SK-N-SH treated with all-trans-retinoic acid at 6 μM for 48 hours (cell line): ENCODE data around the gene PTPDC1.

Experiments
- ATAC-seq: fragments of 200-7000 bp; cut with Tn5 transposase; 3 replicates; pipeline ENCODE4 v1.9.1; 2020; ENCODE audit warnings: mild to moderate bottlenecking, moderate library complexity
- ARNTL ChIP-seq: fragments of 450-650 bp; formaldehyde crosslinking; IDR thresholded peaks from 2 replicates; pipeline ENCODE4 v1.5.0; 2020; ENCODE audit warnings: low read depth, mild to moderate bottlenecking, moderate library complexity, borderline replicate concordance
- BACH2 ChIP-seq: fragments of 250-450 bp; sonication (Bioruptor Pico); IDR thresholded peaks from 2 replicates; pipeline ENCODE4 v1.9.0; 2021; ENCODE audit warnings: mild to moderate bottlenecking, borderline replicate concordance
- CSDC2 ChIP-seq: fragments of 250-450 bp; sonication (Bioruptor Pico); IDR thresholded peaks from 2 replicates; pipeline ENCODE4 v1.5.0; 2020; ENCODE audit warnings: mild to moderate bottlenecking, moderate library complexity
- ESRRG ChIP-seq: fragments of 250-450 bp; sonication (Bioruptor Pico); IDR thresholded peaks from 2 replicates; pipeline ENCODE4 v1.6.1; 2021; ENCODE audit warnings: mild to moderate bottlenecking
- GLIS3 ChIP-seq: fragments of 250-450 bp; sonication (Bioruptor Pico); IDR thresholded peaks from 2 replicates; pipeline ENCODE4 v1.5.0; 2020; ENCODE audit warnings: mild to moderate bottlenecking, moderate library complexity
- ISL1 ChIP-seq: fragments of 250-450 bp; sonication (Bioruptor Pico); IDR thresholded peaks from 2 replicates; pipeline ENCODE4 v2.1.2; 2022; ENCODE audit warnings: mild to moderate bottlenecking, moderate library complexity
- PATZ1 ChIP-seq: fragments of 250-450 bp; sonication (Bioruptor Pico); IDR thresholded peaks from 2 replicates; pipeline ENCODE4 v1.8.0; 2020; ENCODE audit warnings: mild to moderate bottlenecking, moderate library complexity, borderline replicate concordance
- POU6F1 ChIP-seq: fragments of 250-450 bp; sonication (Bioruptor Pico); IDR thresholded peaks from 2 replicates; pipeline ENCODE4 v1.8.0; 2021; ENCODE audit warnings: low read depth, mild to moderate bottlenecking, moderate library complexity, borderline replicate concordance
- PPARA ChIP-seq: fragments of 250-450 bp; sonication (Bioruptor Pico); IDR thresholded peaks from 2 replicates; pipeline ENCODE4 v1.5.0; 2020; ENCODE audit warnings: mild to moderate bottlenecking, borderline replicate concordance
- RARB ChIP-seq: fragments of 250-450 bp; sonication (Bioruptor Pico); IDR thresholded peaks from 2 replicates; pipeline ENCODE4 v1.8.0; 2021; ENCODE audit warnings: mild to moderate bottlenecking, moderate library complexity
- SNAI2 ChIP-seq: fragments of 250-450 bp; sonication (Bioruptor Pico); IDR thresholded peaks from 2 replicates; pipeline ENCODE4 v1.5.0; 2020; ENCODE audit warnings: mild to moderate bottlenecking, moderate library complexity
- TCF4 ChIP-seq: fragments of 250-450 bp; sonication (Bioruptor Pico); IDR thresholded peaks from 2 replicates; pipeline ENCODE4 v1.8.0; 2021; ENCODE audit warnings: mild to moderate bottlenecking, moderate library complexity, borderline replicate concordance
- TOX ChIP-seq: fragments of 250-450 bp; sonication (Bioruptor Pico); IDR thresholded peaks from 2 replicates; pipeline ENCODE4 v1.8.0; 2021; ENCODE audit warnings: mild to moderate bottlenecking, moderate library complexity, borderline replicate concordance
- ZC3H10 ChIP-seq: fragments of 250-450 bp; sonication (Bioruptor Pico); IDR thresholded peaks from 2 replicates; pipeline ENCODE4 v1.5.1; 2021; ENCODE audit warnings: mild to moderate bottlenecking, moderate library complexity
- ZFP3 ChIP-seq: fragments of 250-450 bp; sonication (Bioruptor Pico); IDR thresholded peaks from 2 replicates; pipeline ENCODE4 v1.5.0; 2020; ENCODE audit warnings: mild to moderate bottlenecking, moderate library complexity
- ZFP30 ChIP-seq: fragments of 450-650 bp; formaldehyde crosslinking; IDR thresholded peaks from 2 replicates; pipeline ENCODE4 v1.5.0; 2022; ENCODE audit warnings: mild to moderate bottlenecking, moderate library complexity
- ZNF565 ChIP-seq: fragments of 450-650 bp; formaldehyde crosslinking; conservative IDR thresholded peaks from 2 replicates; pipeline ENCODE4 v1.5.0; 2020; ENCODE audit warnings: low read depth, mild to moderate bottlenecking, moderate library complexity
- ZNF70 ChIP-seq: fragments of 450-650 bp; formaldehyde crosslinking; IDR thresholded peaks from 2 replicates; pipeline ENCODE4 v1.5.0; 2020; ENCODE audit warnings: mild to moderate bottlenecking, moderate library complexity
- TF ChIP-seq, protein P1 (sequence below): fragments of 250-450 bp; sonication (Bioruptor Pico); IDR thresholded peaks from 2 replicates; pipeline ENCODE4 v1.5.0; 2020; ENCODE audit warnings: mild to moderate bottlenecking, moderate library complexity
- TF ChIP-seq, protein P2 (sequence below): fragments of 250-450 bp; sonication (Bioruptor Pico); IDR thresholded peaks from 2 replicates; pipeline ENCODE4 v1.5.1; 2021; ENCODE audit warnings: mild to moderate bottlenecking, moderate library complexity
- TF ChIP-seq, protein P3 (sequence below): fragments of 250-450 bp; sonication (Bioruptor Pico); IDR thresholded peaks from 2 replicates; pipeline ENCODE4 v1.5.1; 2020; ENCODE audit warnings: low read depth, mild to moderate bottlenecking, moderate library complexity

Gene PTPDC1

GRCh38 chr9:94140791-94141790 is 56.8 kb downstream of the PTPDC1 start:
- peak; percentile 4; the same call in 1 of the 3 replicates for ATAC-seq
- TF ChIP-seq TCF4, result no peak
- no peak for TF ChIP-seq ESRRG (CRISPR knock-in tag)
- TF ChIP-seq SNAI2, result no peak
- TF ChIP-seq TOX, result no peak

- TF ChIP-seq, protein P1, sequence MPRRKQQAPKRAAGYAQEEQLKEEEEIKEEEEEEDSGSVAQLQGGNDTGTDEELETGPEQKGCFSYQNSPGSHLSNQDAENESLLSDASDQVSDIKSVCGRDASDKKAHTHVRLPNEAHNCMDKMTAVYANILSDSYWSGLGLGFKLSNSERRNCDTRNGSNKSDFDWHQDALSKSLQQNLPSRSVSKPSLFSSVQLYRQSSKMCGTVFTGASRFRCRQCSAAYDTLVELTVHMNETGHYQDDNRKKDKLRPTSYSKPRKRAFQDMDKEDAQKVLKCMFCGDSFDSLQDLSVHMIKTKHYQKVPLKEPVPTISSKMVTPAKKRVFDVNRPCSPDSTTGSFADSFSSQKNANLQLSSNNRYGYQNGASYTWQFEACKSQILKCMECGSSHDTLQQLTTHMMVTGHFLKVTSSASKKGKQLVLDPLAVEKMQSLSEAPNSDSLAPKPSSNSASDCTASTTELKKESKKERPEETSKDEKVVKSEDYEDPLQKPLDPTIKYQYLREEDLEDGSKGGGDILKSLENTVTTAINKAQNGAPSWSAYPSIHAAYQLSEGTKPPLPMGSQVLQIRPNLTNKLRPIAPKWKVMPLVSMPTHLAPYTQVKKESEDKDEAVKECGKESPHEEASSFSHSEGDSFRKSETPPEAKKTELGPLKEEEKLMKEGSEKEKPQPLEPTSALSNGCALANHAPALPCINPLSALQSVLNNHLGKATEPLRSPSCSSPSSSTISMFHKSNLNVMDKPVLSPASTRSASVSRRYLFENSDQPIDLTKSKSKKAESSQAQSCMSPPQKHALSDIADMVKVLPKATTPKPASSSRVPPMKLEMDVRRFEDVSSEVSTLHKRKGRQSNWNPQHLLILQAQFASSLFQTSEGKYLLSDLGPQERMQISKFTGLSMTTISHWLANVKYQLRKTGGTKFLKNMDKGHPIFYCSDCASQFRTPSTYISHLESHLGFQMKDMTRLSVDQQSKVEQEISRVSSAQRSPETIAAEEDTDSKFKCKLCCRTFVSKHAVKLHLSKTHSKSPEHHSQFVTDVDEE (CRISPR knock-in tag), result no peak
- TF ChIP-seq GLIS3 (CRISPR knock-in tag) (no peak), ARNTL (no peak)
- TF ChIP-seq, protein P2, sequence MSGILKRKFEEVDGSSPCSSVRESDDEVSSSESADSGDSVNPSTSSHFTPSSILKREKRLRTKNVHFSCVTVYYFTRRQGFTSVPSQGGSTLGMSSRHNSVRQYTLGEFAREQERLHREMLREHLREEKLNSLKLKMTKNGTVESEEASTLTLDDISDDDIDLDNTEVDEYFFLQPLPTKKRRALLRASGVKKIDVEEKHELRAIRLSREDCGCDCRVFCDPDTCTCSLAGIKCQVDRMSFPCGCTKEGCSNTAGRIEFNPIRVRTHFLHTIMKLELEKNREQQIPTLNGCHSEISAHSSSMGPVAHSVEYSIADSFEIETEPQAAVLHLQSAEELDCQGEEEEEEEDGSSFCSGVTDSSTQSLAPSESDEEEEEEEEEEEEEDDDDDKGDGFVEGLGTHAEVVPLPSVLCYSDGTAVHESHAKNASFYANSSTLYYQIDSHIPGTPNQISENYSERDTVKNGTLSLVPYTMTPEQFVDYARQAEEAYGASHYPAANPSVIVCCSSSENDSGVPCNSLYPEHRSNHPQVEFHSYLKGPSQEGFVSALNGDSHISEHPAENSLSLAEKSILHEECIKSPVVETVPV (CRISPR knock-in tag), result no peak
- TF ChIP-seq, protein P3, sequence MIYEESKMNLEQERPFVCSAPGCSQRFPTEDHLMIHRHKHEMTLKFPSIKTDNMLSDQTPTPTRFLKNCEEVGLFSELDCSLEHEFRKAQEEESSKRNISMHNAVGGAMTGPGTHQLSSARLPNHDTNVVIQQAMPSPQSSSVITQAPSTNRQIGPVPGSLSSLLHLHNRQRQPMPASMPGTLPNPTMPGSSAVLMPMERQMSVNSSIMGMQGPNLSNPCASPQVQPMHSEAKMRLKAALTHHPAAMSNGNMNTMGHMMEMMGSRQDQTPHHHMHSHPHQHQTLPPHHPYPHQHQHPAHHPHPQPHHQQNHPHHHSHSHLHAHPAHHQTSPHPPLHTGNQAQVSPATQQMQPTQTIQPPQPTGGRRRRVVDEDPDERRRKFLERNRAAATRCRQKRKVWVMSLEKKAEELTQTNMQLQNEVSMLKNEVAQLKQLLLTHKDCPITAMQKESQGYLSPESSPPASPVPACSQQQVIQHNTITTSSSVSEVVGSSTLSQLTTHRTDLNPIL (CRISPR knock-in tag), result no peak
- TF ChIP-seq, all 23 proteins: peak for 0
- no peak for ATAC-seq
Observed at GRCh38 chr9:94142353-94142752, 58.1 kb downstream of the PTPDC1 start.

DNA sequence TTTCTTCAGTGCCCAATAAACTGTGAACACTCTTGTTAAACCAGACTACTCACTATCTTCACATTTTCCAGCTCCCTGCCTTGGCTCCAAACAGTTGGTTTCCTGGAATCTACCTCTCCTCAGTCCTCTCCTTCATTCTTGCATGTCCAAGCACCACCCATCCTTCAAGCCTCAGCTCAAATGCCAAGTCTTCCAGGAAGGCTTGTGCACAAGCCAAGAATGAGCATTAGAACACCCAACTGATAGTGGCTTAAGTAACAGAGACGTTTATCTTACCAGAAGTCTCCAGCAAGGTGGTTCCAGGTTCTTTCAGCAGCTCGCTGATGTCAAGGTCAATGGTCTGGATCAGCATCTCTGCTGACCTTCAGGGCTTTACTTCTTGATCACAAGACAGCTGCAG is 60.1 kb downstream of the PTPDC1 start:
- ATAC-seq, result no peak
- TF ChIP-seq CSDC2 (CRISPR knock-in tag) (no peak), ZFP3 (CRISPR knock-in tag) (no peak), ZNF565 (CRISPR knock-in tag) (no peak), RARB (CRISPR knock-in tag) (no peak), PATZ1 (CRISPR knock-in tag) (no peak), ZFP30 (CRISPR knock-in tag) (no peak), BACH2 (CRISPR knock-in tag) (no peak), GLIS3 (CRISPR knock-in tag) (no peak), ZNF70 (CRISPR knock-in tag) (no peak), ZC3H10 (CRISPR knock-in tag) (no peak), ISL1 (no peak), POU6F1 (CRISPR knock-in tag) (no peak), TOX (no peak), PPARA (CRISPR knock-in tag) (no peak)
- TF ChIP-seq, protein P2 (CRISPR knock-in tag), result no peak
- TF ChIP-seq, protein P1 (CRISPR knock-in tag), result no peak
- TF ChIP-seq, protein P3 (CRISPR knock-in tag), result no peak
